Hepatocyte (in vitro differentiated cells): ENCODE measurements around the gene TOP2A.

Source experiments
- CTCF ChIP-seq: fragments of 200-600 bp; sonication (generic); IDR thresholded peaks from 2 replicates; pipeline ENCODE4 v1.5.1; 2016; ENCODE audit warnings: antibody characterized with exemption, mild to moderate bottlenecking; ENCODE audit not compliant: poor library complexity
- EZH2phosphoT487 ChIP-seq: fragments of 200-600 bp; sonication (generic); IDR thresholded peaks from one replicate; pipeline ENCODE4 v1.6.1; 2018; ENCODE audit warnings: antibody characterized with exemption, mild to moderate bottlenecking, low read depth, moderate library complexity; ENCODE audit not compliant: unreplicated experiment, severe bottlenecking

- TF ChIP-seq CTCF = no peak
- TF ChIP-seq EZH2phosphoT487 = no peak
Observed at GRCh38 chr17:40447806-40448205, 30.1 kb upstream of the TOP2A start.
